GDM1 (cell line): ENCODE measurements around the gene RBM39.
"Not testable (repeated sequence)": the region's sequence is repeated elsewhere in the genome, so short reads cannot be mapped to it uniquely, and the experiment has no call there.

Experiments
- DNase-seq: peaks from one replicate; lab custom pipeline; 2025; lab: John Stamatoyannopoulos, UW

The RBM39 gene

GRCh38 chr20:35741892-35742740, at the start of gene RBM39:
Gene RBM39, minus strand, starts transcription at chr20:35742260. Its CDS starts 1,386 bp downstream, at chr20:35740874.
- DNase-seq, result peak; percentile 100

DNA sequence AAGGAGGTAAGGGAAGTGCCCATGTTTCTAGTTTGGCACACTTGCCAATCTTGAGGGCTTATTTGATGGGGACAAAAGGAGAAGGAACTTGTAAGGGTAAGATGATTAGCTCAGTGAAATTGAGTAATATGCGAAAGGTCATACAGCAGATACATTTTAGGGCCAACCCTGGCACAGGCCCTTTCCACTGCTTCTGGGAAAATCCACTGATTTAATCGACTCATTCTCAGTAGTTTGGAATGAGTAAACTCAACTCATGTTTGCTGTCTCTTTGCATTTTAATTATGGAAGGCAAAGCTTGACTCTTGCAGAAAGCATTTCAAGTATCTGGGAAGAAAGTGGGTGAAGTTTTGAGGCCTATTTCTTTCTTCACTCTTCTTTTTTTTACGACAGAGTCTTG, 49.8 kb upstream of the RBM39 start:
- DNase-seq, result no peak

DNA sequence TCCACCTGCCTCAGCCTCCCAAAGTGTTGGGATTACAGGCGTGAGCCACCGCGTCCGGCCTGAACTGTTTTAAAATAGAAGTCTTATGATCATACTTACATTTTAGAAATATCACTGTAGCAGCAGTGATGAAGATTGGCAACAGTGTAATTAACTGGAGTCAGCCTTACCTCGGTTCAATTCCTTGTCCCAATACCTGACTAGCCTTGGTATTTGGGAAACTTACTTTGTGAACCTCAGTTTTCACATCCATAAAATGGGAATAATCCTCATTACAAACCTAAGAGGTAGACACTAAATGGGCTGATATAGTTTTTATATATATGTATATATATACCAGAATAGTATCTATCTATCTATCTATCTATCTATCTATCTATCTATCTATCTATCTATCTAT, 49.0 kb upstream of the RBM39 start:
- no peak for DNase-seq

- no peak for DNase-seq
These were observed 46.7 kb upstream of the RBM39 start for GRCh38 chr20:35788796-35789195.

DNA sequence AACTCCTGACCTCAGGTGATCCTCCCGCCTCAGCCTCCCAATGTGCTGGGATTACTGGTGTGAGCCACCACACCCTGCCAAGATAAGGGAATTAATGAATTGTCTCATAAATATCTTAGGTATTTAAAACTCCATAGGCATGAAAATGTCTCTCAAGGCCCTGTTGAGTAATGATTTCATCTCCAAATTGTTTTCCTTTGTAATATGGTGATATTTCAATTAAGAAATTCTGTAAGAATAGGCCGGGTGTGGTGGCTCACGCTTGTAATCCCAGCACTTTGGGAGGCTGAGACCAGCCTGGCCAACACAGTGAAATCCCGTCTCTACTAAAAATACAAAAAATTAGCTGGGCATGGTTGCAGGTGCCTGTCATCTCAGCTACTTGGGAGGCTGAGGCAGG, 43.5 kb upstream of the RBM39 start:
- not testable (repeated sequence) for DNase-seq

GRCh38 chr20:35783811-35784210, 41.8 kb upstream of the RBM39 start:
- not testable (repeated sequence) for DNase-seq

DNA sequence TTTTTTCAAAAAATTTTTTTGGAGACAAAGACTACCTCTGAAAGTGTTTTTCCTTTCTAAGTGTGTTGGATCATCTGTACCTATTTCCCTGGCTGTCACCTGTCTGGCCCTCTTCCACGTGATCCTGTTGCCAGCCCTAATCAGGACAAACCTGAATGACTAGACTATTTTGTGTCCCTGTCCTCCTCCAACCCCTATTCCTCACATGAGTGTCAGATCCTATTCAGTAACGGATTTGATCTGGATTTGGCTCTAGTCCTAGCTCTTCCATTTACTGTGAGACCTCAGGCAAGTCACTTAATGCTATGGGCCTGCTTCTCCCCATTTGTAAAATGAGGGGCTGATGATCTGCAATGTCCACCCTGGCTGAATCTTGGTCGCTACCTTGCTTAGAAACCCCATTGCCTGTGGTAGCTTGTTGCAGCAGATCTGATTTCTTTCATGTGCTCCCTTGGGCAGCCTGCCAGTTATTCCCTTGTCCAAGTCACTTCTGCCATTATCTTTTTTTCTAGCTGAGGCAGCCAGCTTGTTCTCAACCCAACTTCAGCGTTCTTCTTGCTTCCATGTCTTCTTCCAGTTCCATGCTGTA, 34.5 kb upstream of the RBM39 start:
- no peak for DNase-seq

GRCh38 chr20:35774391-35774790, 32.3 kb upstream of the RBM39 start:
- DNase-seq, result no peak

DNA sequence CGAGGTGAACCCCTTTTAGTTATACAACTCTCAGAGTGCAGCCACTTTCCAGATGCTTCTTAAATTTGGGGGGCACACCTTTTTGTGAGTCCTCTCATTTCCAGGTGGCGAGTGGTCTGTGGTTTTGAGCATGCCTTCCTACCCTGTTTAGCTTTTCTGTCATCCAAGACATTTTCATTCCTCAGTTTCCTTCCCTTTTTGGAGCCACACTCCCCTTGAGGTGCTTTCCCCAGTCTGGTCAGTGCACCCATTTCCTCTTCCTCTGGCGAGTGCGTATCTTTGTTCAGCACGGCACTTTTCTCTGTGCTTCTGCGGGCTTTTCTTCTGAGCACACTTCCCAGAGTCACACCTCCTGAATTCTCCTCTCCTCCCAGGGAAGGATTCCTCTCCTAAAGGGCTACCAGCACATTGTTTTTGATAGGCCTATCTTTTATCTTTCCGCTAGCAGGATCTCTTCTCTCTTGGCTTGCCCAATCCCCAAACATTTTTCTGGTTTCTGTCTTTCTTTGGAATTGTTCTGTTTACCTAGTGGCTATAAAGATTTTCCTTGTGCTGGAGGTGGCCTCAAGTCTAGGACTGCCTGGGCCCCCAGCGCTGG, 31.2 kb upstream of the RBM39 start:
- peak; percentile 45 for DNase-seq

DNA sequence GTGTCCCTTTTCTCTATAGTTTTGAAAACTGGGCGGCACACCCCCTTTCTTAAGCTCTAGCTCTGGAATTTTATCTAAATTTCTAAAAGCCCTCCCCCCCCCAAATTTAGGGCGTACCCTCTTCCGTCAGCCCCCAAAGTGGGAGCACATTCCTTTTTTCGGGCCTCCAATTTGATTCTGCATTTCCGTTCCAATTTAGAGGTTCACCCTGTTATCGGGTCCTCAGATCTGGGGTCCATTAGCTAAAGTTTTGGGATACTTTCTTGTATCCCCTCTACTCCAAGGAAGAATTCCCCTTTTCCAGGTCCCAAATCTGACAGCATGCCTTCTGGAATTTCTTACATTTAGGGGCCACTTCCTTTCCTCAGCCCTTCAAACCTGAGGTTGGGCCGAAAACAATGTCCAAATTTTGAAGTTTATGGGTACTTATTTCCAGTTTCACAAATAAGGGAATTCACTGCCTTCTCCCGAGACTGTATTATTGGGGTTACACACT, 30.6 kb upstream of the RBM39 start:
- no peak for DNase-seq

DNA sequence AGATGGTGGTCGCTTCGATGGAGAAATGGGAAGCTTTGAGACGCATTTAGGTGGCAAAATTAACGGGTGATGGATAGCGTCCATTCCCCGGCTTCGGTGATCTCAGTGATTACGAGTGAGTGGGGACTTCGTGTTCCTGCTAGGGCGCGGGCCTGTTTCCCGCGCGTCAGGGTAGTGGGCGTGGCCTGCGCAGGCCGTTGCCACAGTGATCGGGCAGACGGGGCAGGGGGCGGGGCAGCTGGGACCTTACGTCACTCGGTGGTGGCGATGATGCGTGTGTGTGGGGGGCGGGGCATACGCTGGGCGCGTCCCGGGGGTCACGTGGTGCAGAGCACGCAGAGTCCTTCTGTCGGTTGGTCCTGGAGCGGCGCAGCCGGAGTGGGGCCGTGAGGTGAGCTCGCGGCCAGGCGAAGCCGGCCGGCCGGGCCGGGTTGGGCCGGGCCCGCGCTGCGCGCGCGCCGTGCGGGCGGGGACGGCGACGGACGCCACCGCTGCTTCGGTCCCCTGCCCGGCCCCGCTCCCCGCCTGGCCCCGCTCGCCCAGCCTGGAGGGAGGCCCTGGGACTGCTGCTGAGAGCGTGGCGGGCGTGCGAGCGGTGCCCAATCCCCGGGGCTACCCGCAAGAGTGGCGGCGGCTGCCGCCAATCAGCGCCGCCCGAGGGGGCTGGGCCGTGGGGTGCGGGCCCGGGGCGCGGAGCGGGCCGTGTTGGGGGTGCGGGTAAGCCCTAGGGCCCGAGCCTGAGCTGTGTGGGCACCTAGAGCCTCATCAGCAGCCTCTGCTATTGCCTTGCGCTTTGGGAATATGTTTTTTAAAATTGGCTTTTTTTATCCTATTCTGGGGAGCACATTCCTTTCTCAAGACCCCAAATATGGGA, 29.9 kb upstream of the RBM39 start, which contains the start of gene PHF20:
Gene PHF20 (plus strand): TSS at position 327 of the 874 bp plus-strand sequence. CDS start 29,508 bp downstream, outside the sequence.
- peak; percentile 96 for DNase-seq

GRCh38 chr20:35771367-35771688, 29.3 kb upstream of the RBM39 start:
- no peak for DNase-seq

DNA sequence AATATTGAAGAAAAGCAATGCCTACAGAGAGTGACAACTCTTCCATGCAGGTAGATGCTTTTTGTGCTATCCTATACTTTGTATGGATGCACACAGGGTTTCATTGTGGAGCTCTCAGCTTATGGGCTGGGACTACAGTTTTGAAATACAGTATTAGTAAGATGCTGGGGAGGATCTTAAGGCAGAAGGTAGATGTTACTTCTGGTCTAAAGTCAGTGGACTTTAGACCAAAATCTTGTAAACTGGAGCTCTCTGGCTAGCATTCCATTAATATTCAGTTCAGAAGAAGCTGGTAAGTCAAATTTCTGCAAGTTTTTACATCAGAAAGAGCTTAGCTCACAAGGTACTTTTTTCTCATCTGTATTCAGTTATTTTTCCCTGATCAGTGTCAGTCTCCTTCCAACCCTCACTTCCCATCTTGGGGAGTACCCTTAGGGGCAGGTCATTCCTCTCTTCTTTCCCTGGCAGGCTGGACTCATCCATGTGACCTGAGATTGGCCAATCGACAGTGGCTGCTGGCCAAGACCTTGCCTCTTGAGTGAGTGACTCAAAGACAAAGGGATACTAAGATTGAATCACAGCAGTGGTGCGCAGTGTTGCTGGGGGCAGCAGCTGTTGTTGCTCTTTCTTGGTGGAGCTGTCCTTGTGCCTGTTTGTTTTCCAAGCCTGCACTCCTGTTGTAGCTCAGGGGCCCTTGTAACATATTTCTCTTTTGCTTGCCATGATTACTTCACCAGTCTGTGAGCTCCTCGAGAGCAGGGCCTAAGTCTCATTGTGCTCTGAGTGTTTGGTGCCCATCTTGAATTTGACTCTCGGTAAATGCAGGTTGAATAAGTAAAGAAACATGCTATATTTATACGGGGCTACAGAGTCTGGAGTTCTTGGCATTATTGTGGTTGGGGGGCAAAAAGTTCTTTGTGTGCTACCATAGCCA, 26.9 kb upstream of the RBM39 start:
- DNase-seq, result no peak

GRCh38 chr20:35767683-35768481, 25.8 kb upstream of the RBM39 start:
- DNase-seq, result peak; percentile 86

- no peak for DNase-seq
These were observed 24.8 kb upstream of the RBM39 start for GRCh38 chr20:35766843-35767242.

DNA sequence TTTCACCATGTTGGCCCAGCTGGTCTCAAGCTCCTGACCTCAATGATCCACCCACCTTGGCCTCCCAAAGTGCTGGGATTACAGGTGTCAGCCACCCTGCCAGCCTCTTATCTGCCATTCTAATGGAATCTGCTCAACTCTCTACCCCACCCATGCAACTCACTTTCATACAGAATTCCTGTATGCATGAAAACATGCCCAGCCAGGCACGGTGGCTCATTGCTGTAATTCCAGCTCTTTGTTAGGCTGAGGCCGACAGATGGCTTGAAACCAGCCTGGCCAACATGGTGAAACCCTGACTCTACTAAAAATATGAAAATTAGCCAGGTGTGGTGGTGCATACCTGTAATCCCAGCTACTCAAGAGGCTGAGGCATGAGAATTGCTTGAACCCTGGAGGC, 22.9 kb upstream of the RBM39 start:
- not testable (repeated sequence) for DNase-seq

DNA sequence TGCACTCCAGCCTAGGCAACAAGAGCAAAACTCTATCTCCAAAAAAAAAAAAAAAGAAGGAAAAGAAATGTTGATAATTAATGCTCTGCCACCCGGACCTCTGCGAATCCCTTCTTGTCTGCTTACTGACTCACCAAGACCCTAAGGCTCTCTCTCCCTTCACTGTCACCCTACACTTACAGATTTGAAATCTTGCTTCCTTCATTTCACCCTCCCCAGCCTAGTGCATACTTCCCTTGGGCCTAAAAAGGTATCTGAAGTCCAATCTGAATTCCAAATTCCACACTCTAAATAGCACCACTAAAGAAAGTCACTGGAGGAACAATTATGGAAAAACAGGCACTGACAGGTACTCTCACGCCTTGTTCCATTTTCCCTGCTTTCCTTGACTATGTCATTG, 20.4 kb upstream of the RBM39 start:
- DNase-seq, result no peak

DNA sequence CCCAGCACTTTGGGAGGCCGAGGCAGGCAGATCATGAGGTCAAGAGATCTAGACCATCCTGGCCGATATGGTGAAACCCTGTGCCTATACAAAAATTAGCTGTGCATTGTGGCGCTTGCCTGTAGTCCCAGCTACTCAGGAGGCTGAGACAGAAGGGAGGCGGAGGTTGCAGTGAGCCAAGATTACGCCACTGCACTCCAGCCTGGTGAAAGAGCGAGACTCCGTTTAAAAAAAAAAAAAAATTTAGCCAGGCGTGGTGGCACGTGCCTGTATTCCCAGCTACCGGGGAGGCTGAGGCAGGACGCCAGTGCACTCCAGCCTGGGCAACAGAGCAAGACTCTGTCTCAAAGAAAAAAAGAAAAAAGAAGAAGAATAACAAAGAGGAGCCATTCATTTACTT, 19.5 kb upstream of the RBM39 start:
- DNase-seq, result not testable (repeated sequence)

DNA sequence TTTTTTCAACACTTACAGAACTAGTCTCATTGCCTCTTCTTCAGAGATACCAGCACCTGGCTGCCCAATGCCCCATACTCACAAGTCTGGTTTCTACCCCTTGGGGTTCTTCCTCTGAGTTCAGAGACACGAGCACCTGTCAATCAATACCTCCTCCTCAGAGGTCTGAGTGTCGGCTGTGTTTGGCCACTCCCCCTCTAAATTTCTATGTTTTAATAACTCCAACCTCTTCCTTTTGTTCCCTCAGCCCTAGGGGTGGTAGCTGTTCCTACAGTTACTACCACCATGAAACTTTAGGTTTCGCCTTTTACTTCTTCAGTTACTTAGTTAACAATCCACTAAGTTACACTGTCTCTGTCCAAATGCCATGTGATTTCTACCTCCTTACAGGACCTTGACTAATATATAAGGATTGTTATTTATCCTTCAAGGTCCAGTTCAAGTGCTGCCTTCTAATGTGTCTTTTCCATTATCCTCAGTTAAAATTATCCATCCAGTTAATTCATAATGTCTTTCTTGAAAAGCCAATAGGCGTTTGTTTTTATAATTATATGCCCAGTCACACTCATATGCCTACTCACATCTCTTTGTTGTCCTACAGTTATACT, 15.1 kb upstream of the RBM39 start:
- no peak for DNase-seq

- no peak for DNase-seq
These were observed 14.3 kb upstream of the RBM39 start for GRCh38 chr20:35756404-35756803.
